ENCODE measurements around the gene ATF2. TPM values are rescaled to one million over a fixed set of nuclear protein-coding genes. Genes with fewer than 3 reads are reported as not detected.

Gene ATF2
- total and polyA plus RNA-seq, 2 of the 13 experiments (the other 11 are each of a cell fraction or from before 2014, with no cell fraction given): 91.6 to 95.1 TPM

GRCh38 chr2:175036582-175037018 lies 131.4 kb downstream of the ATF2 start (continued):
- TF ChIP-seq ZNF552 (CRISPR knock-in tag; IDR thresholded peaks at IDR 0.05; ENCODE audit: borderline replicate concordance) (no peak), HOMEZ (CRISPR knock-in tag; IDR thresholded peaks at IDR 0.05; ENCODE audit: low read depth) (peak; percentile 57; the same call in 1 of the 2 replicates), HDAC2 (CRISPR knock-in tag; IDR thresholded peaks at IDR 0.05) (0 out of 2 replicates have a peak, but pooled peaks have one; percentile 26), ZSCAN22 (CRISPR knock-in tag; IDR thresholded peaks at IDR 0.05) (no peak), AGO1 (IDR thresholded peaks at IDR 0.05; ENCODE audit: low read depth, low read length, poor library complexity, severe bottlenecking) (no peak), STAT6 (CRISPR knock-in tag; IDR thresholded peaks at IDR 0.05; ENCODE audit: borderline replicate concordance) (no peak), HNF4A (CRISPR knock-in tag; IDR thresholded peaks at IDR 0.05) (peak; percentile 77), ATF1 (CRISPR knock-in tag; IDR thresholded peaks at IDR 0.05) (peak; percentile 33; the same call in 1 of the 2 replicates), IRF2 (CRISPR knock-in tag; IDR thresholded peaks at IDR 0.05) (peak; percentile 99), ZNF589 (CRISPR knock-in tag; conservative IDR thresholded peaks at IDR 0.05) (no peak), MIXL1 (CRISPR knock-in tag; IDR thresholded peaks at IDR 0.05) (peak; percentile 98), HMG20B (CRISPR knock-in tag; conservative IDR thresholded peaks at IDR 0.05) (no peak), ZNF652 (CRISPR knock-in tag; IDR thresholded peaks at IDR 0.05; ENCODE audit: borderline replicate concordance, low read depth) (0 out of 2 replicates have a peak, but pooled peaks have one; percentile 13), GATAD2A (CRISPR knock-in tag; IDR thresholded peaks at IDR 0.05) (peak; percentile 84), FOXK1 (CRISPR knock-in tag; IDR thresholded peaks at IDR 0.05; ENCODE audit: borderline replicate concordance, low read depth) (0 out of 2 replicates have a peak, but pooled peaks have one; percentile 62), GATAD1 (CRISPR knock-in tag; IDR thresholded peaks at IDR 0.05) (0 out of 2 replicates have a peak, but pooled peaks have one; percentile 42), ZNF660 (CRISPR knock-in tag; IDR thresholded peaks at IDR 0.05; ENCODE audit: borderline replicate concordance, low read depth) (no peak), SIX1 (CRISPR knock-in tag; IDR thresholded peaks at IDR 0.05; ENCODE audit: borderline replicate concordance) (peak; percentile 56; the same call in 1 of the 2 replicates), ZNF841 (CRISPR knock-in tag; IDR thresholded peaks at IDR 0.05; ENCODE audit: borderline replicate concordance) (no peak), NCOA2 (CRISPR knock-in tag; IDR thresholded peaks at IDR 0.05) (0 out of 2 replicates have a peak, but pooled peaks have one; percentile 29), ZHX1 (CRISPR knock-in tag; IDR thresholded peaks at IDR 0.05; ENCODE audit: low read depth) (no peak), TOE1 (CRISPR knock-in tag; IDR thresholded peaks at IDR 0.05) (no peak), RARA (CRISPR knock-in tag; IDR thresholded peaks at IDR 0.05) (peak; percentile 34; the same call in 1 of the 2 replicates)
- TF ChIP-seq, protein P1, sequence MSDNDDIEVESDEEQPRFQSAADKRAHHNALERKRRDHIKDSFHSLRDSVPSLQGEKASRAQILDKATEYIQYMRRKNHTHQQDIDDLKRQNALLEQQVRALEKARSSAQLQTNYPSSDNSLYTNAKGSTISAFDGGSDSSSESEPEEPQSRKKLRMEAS (IDR thresholded peaks at IDR 0.05): peak; percentile 47; the same call in 1 of the 2 replicates

Data from HepG2 (cell line).